Measurements from ENCODE around the gene PCSK2. TPM values are rescaled to one million over a fixed set of nuclear protein-coding genes. Genes with fewer than 3 reads are reported as not detected.

The PCSK2 gene
- total RNA-seq, 4 donors from 2014 or later: 5.3 to 18.1 (median 10.9) TPM

- intact Hi-C loops (cut with DNase I; ENCODE audit: low total_unique reads): no loop called here
- H3K4me3 ChIP-seq (ENCODE audit: low read depth, poor library complexity, severe bottlenecking): peak within 1 kb of the TSS; percentile 20
- WGBS, 2 donors: 1 to 2% methylated on average over 36 to 59 of the region's 111 CpGs
- peak in 1 of 2 donors; percentile 88 for DNase-seq (ENCODE audit: low spot score in 2 of 2)
- TF ChIP-seq POLR2A (IDR thresholded peaks at IDR 0.05): no peak
- TF ChIP-seq CTCF (IDR thresholded peaks at IDR 0.05): no peak
Observed at GRCh38 chr20:17530716-17531664, 304.1 kb downstream of the PCSK2 start, which contains the start of gene BFSP1. TSS of gene BFSP1 (minus strand) at chr20:17531379. CDS start at chr20:17531329, 50 bp downstream.

- no peak for TF ChIP-seq CTCF (IDR thresholded peaks at IDR 0.05)
- WGBS, 2 donors: 61 to 67% methylated on average over 5 of the region's 5 CpGs
- no peak overlapping the region for H3K4me3 ChIP-seq (ENCODE audit: low read depth, poor library complexity, severe bottlenecking)
- intact Hi-C loops (cut with DNase I; ENCODE audit: low total_unique reads): no loop called here
- no peak for DNase-seq (ENCODE audit: low spot score in 2 of 2)
Observed at GRCh38 chr20:17531665-17532025, 304.8 kb downstream of the PCSK2 start.

DNA sequence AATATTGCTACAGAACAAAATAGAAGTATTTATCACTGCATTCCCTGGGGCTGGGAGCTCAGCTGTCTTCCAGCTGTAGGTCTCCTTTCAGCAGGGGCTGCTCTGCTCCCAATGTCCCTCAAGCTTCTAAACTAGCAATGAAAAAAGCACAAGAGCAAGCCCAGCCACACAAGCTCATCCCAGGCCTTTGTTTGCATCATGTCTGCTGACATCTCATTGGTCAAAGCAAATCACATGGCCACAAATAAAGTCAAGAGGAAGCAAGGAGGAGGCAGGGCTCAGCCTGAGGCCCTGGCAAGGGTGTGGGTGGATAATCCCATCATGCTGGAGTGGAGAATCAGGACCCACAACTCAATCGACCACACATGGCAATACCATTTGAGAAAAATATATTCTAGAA, 306.6 kb downstream of the PCSK2 start:
- WGBS, 2 donors: 22 to 29% methylated on average over 1 of the region's 1 CpG
- no peak overlapping the region for H3K4me3 ChIP-seq (ENCODE audit: low read depth, poor library complexity, severe bottlenecking)
- intact Hi-C loops (cut with DNase I; ENCODE audit: low total_unique reads): no loop called here
- DNase-seq (ENCODE audit: low spot score in 2 of 2): peak in 1 of 2 donors; percentile 31
- TF ChIP-seq CTCF (IDR thresholded peaks at IDR 0.05) (no peak), POLR2A (IDR thresholded peaks at IDR 0.05) (no peak)

- intact Hi-C loops (cut with DNase I; ENCODE audit: low total_unique reads): no loop called here
- no peak overlapping the region for H3K4me3 ChIP-seq (ENCODE audit: low read depth, poor library complexity, severe bottlenecking)
- WGBS, 2 donors: 93 to 95% methylated on average over 3 of the region's 3 CpGs
Observed at GRCh38 chr20:17534077-17534476, 307.2 kb downstream of the PCSK2 start.

More at GRCh38 chr20:17534077-17534476, 307.2 kb downstream of the PCSK2 start:
- no peak for TF ChIP-seq CTCF (IDR thresholded peaks at IDR 0.05)
- no peak for TF ChIP-seq POLR2A (IDR thresholded peaks at IDR 0.05)
- DNase-seq (ENCODE audit: low spot score in 2 of 2): no peak

All from lower leg skin (tissue), 4 donors.